ENCODE data around the gene HEPN1.
"Not testable (repeated sequence)": the region's sequence is repeated elsewhere in the genome, so short reads cannot be mapped to it uniquely, and the experiment has no call there.

HEPN1 gene

GRCh38 chr11:124944565-124944964 lies 25.5 kb downstream of the HEPN1 start:
- DNase-seq = no peak

GRCh38 chr11:124945826-124946225 lies 26.8 kb downstream of the HEPN1 start:
- no peak for DNase-seq

GRCh38 chr11:124946735-124947141 lies 27.7 kb downstream of the HEPN1 start:
- DNase-seq = no peak

- DNase-seq = peak; percentile 52
Measured at GRCh38 chr11:124950601-124951330, 31.7 kb downstream of the HEPN1 start.

- DNase-seq = no peak
Measured at GRCh38 chr11:124951341-124951740, 32.3 kb downstream of the HEPN1 start.

GRCh38 chr11:124953753-124954589 lies 34.9 kb downstream of the HEPN1 start, which contains the start of gene CCDC15:
Gene CCDC15, plus strand, starts transcription at chr11:124954202. Its CDS starts 531 bp downstream, at chr11:124954733.
- DNase-seq = peak; percentile 97

GRCh38 chr11:124954590-124954955 lies 35.5 kb downstream of the HEPN1 start:
- no peak for DNase-seq

- DNase-seq = no peak
Measured at GRCh38 chr11:124955035-124955434, 36.0 kb downstream of the HEPN1 start.

- peak; percentile 19 for DNase-seq
Measured at GRCh38 chr11:124961972-124962609, 43.0 kb downstream of the HEPN1 start.

GRCh38 chr11:124968197-124968596 lies 49.1 kb downstream of the HEPN1 start:
- not testable (repeated sequence) for DNase-seq

Data from CD4-positive, alpha-beta T cell treated with Interleukin-6 for 4 hours (primary cell).